Lower leg skin (tissue), 3 donors: ENCODE measurements around the gene PHB1.

ENCODE experiments used
- POLR2A ChIP-seq, 2 donors: fragments of 450-650 bp; IDR thresholded peaks; one replicate each; pipeline ENCODE4 v1.6.1; 2016 to 2017; ENCODE audit warnings: antibody characterized with exemption in 2 of 2, mild to moderate bottlenecking in 1 of 2, moderate library complexity in 1 of 2
- TF ChIP-seq, protein P1 (sequence below), 3 donors: fragments of 450-650 bp; IDR thresholded peaks; one replicate each; pipeline ENCODE4 v1.5.1; 2016; ENCODE audit warnings: antibody characterized with exemption in 3 of 3, mild to moderate bottlenecking in 3 of 3, moderate library complexity in 2 of 3

DNA sequence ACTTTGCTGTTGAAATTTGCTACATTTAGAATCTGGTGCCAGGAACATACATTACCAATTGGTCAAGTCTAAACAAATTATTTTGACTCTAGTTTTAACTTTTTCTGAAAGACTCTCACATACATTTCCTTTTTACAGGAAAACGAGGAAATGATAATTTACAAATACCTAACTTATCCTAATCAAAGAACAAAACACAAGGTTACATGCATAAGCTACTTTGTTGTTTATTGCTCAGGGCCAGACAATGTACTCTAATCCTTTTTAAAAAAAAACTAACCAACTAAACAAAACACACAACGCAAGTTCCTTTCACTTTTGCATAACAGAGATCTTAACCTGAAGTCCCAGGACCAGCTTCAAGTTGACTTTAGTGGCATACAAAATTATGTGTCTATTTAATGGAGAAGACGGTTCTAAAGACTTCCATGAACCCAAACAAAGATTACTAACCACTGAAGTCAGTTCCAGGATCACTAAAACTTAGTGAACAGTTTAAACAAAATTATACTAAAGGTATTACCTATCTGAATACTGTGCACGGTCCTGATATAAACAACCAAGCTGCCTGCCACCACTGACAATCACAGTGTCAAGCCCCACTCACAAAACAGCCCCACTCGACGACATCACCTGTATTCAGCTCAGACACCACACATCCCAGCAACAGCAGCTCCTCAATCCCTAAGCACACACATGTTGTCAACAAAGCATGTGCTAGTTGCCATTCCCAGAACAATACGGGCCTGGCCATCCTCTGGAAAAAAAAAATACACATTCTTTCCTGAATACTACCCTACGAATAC lies 54.5 kb downstream of the PHB1 start:
- TF ChIP-seq, protein P1, sequence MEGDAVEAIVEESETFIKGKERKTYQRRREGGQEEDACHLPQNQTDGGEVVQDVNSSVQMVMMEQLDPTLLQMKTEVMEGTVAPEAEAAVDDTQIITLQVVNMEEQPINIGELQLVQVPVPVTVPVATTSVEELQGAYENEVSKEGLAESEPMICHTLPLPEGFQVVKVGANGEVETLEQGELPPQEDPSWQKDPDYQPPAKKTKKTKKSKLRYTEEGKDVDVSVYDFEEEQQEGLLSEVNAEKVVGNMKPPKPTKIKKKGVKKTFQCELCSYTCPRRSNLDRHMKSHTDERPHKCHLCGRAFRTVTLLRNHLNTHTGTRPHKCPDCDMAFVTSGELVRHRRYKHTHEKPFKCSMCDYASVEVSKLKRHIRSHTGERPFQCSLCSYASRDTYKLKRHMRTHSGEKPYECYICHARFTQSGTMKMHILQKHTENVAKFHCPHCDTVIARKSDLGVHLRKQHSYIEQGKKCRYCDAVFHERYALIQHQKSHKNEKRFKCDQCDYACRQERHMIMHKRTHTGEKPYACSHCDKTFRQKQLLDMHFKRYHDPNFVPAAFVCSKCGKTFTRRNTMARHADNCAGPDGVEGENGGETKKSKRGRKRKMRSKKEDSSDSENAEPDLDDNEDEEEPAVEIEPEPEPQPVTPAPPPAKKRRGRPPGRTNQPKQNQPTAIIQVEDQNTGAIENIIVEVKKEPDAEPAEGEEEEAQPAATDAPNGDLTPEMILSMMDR (IDR thresholded peaks at IDR 0.05): no peak
- no peak for TF ChIP-seq POLR2A (IDR thresholded peaks at IDR 0.05)
